KOPT-K1 (cell line): ENCODE measurements around the gene SRP19.
"Not testable (repeated sequence)": the region's sequence is repeated elsewhere in the genome, so short reads cannot be mapped to it uniquely, and the experiment has no call there.

ENCODE experiments used
- H3K27ac ChIP-seq: fragments of 200-600 bp; sonication (generic); 2 replicates; pipeline ENCODE4 v1.5.1; 2016; ENCODE audit warnings: antibody characterized with exemption, mild to moderate bottlenecking, low read depth, low read length; ENCODE audit not compliant: poor library complexity, severe bottlenecking
- H3K36me3 ChIP-seq: fragments of 200-600 bp; sonication (generic); 2 replicates; pipeline ENCODE4 v1.5.1; 2017; ENCODE audit warnings: antibody characterized with exemption, mild to moderate bottlenecking, low read length, moderate library complexity; ENCODE audit not compliant: insufficient read depth
- H3K9me3 ChIP-seq: fragments of 200-600 bp; sonication (generic); 2 replicates; pipeline ENCODE4 v1.5.1; 2017; ENCODE audit warnings: antibody characterized with exemption, low read length, mild to moderate bottlenecking; ENCODE audit not compliant: insufficient read depth, poor library complexity, severe bottlenecking

Gene SRP19

DNA sequence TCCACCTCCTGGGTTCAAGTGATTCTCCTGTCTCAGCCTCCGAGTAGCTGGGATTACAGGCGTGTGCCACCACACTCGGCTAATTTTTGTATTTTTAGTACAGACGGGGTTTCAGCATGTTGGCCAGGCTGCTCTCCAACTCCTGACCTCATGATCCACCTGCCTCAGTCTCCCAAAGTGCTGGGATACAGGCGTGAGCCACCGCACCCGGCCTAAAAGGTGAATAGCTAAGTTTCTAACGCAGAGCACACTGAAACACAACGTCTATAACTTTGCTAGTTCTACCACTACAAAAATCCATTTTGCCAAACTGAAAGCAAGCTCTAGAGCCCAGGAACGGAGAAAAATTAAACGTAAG lies 537 bp upstream of the SRP19 start:
- H3K27ac ChIP-seq: peak overlapping the region; percentile 73
- H3K9me3 ChIP-seq: not testable (repeated sequence)
- peaks cover 32% of the 10 kb centered on the region for H3K36me3 ChIP-seq

DNA sequence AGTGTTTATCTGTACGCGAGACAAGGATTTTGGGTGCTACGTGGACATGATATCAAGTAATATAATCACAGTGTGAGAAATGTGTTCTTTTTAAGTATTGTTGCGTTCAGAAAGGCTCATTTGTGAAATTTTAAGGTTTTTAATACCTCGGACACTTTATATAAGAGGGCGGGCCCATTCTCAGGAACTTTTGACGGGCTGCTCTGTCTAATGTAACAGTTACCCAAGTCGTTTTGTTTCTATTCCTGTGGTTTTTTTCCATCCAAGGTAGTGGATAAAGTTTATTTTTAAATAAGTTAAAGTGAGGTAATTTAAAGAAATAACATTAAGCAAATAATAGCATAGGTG lies 525 bp downstream of the SRP19 start:
- Histone ChIP-seq H3K9me3 (no peaks in the 10 kb centered on the region), H3K36me3 (peaks cover 42% of the 10 kb centered on the region), H3K27ac (peak overlapping the region; percentile 73)

DNA sequence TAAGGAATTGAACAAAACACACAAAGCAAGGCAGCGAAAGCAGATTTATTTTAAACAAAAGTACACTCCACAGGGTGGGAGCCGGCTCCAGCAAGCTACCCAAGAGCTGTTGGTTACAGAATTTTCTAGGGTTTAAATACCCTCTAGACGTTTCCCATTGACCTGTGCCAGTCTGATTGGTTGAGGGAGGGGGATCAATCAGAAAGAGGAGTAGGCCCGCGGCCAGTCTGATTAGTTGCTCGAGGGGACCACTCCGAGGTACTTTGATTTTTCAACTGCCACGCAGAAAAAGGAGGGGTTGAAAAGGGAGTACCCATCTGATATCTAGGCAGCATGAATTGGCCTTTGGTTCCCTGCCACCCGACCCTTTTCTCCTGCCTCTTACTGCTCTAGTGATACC lies 998 bp downstream of the SRP19 start:
- no peaks in the 10 kb centered on the region for H3K9me3 ChIP-seq
- peak overlapping the region; percentile 73 for H3K27ac ChIP-seq
- H3K36me3 ChIP-seq: peaks cover 47% of the 10 kb centered on the region

DNA sequence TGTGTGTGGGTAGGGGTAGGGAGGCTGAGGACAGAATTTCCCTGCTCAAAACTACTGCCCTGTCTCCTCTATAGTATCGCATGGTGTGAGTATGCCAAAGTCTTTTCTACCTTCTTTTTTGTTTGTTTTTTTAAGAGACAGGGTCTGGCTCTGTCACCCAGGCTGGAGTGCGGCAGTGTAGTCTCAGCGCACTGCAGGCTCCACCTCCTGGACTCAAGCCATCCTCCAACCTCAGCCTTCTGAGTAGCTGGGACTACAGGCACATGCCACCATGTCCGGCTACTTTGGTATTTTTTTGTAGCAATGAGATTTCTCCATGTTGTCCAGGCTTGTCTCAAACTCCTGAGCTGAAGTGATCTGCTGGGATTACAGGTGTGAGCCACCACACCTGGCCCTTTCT lies 2.5 kb downstream of the SRP19 start:
- Histone ChIP-seq H3K36me3 (peaks cover 62% of the 10 kb centered on the region), H3K27ac (no peak overlapping the region), H3K9me3 (no peaks in the 10 kb centered on the region)

DNA sequence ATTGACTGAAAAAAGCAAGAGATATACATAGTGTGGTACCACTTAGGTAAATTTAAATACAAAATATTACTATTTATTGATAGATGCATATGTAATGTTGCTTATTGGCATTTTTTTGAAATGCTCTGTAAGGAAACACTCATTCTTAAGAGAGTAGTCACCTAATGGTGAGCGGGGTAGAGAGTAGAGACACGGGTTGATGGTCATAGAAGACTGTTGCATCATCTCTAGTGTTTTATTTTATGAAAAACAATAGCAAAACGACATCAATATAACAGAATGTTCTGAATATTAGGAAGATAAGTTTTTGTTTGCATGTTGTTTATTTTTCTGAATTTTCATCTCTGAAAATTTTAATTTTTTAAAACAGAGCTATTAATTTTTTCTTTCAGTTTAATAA lies 4.0 kb downstream of the SRP19 start:
- H3K27ac ChIP-seq: no peak overlapping the region
- H3K9me3 ChIP-seq: no peaks in the 10 kb centered on the region
- peaks cover 76% of the 10 kb centered on the region for H3K36me3 ChIP-seq

DNA sequence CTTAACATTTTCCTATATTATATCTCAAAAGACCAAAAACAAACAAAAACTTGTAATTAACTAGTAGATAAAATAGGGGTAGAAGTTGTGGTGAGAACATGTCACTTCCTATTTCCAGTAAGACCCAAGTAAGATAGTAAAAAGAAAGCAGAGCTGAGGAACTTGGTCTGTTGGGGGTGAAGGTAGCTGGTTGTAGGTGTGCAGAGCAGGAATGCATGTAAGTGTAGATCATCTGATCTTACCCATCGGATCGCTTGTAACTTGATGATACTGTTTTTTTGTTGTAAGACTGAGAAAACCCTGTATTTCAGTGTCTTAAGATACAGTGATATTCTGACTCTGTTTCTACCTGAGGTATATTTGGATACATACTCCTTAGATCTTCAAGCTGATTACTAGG lies 5.7 kb downstream of the SRP19 start:
- H3K27ac ChIP-seq: no peak overlapping the region
- H3K36me3 ChIP-seq: peaks cover 92% of the 10 kb centered on the region
- no peaks in the 10 kb centered on the region for H3K9me3 ChIP-seq

DNA sequence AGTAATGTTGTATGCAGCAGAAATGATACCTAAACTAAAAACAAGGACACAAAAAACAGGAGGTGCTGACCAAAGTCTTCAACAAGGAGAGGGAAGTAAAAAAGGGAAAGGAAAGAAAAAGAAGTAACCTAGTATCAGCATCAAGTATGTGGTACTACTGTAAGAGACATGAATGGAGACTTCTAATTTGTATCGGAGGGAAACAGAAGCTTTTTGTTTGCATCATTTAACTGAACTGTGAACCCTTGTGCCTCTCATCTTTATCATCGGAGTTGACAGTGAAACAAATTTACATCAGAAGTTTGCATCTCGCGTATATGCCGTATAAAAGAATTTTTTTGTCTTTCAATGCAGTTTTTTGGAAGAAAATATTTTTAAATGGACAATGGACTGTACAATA lies 6.3 kb downstream of the SRP19 start:
- peaks cover 98% of the 10 kb centered on the region for H3K36me3 ChIP-seq
- H3K9me3 ChIP-seq: no peaks in the 10 kb centered on the region
- no peak overlapping the region for H3K27ac ChIP-seq

DNA sequence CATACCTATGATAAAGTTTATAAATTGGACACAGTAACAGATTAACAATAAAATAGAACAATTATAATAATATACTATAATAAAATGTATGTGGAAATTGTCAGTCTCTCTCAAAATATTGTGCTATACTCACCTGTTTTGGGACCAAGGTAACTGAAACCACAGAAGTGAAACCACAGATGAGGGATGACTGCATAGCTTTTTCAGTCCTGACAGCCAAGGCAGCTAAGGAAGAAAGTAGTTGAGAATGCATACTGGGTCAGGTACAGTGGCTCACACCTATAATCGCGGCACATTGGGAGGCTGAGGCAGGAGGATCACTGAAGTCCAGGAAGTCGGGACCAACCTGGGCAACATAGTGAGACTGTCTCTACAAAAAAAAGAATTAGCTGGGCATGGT lies 8.9 kb downstream of the SRP19 start:
- H3K36me3 ChIP-seq: peaks cover 97% of the 10 kb centered on the region
- H3K27ac ChIP-seq: peak overlapping the region; percentile 30
- no peaks in the 10 kb centered on the region for H3K9me3 ChIP-seq

DNA sequence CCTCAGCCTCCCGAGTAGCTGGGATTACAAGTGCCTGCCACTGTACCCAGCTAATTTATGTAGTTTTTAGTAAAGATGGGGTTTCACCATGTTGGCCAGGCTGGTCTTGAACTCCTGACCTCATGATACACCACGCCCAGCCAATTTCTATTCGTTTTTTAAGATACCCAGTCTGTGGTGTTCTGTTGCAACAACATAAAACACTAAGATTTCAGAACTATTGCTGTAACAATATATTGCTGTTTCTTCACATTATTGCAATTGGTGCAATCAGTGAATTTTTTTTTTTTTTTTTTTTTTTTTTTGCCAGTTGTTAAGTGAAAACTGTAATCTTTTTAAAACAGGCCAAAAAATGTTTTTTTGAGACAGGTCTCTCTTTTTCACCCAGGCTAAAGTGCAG lies 9.9 kb downstream of the SRP19 start:
- no peaks in the 10 kb centered on the region for H3K9me3 ChIP-seq
- peaks cover 97% of the 10 kb centered on the region for H3K36me3 ChIP-seq
- no peak overlapping the region for H3K27ac ChIP-seq

DNA sequence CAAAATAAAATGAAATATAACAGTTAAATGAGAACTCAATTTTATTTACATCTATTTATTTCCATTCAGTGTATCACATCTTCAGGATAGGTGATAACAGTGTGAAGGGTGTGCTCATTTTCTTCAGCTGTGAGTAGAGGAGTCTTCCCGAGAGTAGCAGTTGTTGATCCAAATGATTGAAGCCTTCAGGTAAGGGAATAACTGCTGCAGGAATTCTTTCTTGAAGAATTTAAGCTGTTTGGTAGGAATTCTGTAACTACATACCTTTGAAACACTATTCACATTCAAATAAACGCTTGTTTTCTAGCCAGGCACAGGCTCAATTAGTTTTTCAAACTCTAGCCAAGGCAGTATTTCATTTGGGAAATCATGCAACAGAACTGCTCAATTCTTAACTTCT lies 15.3 kb downstream of the SRP19 start:
- no peak overlapping the region for H3K27ac ChIP-seq
- no peaks in the 10 kb centered on the region for H3K9me3 ChIP-seq
- peaks cover 82% of the 10 kb centered on the region for H3K36me3 ChIP-seq

DNA sequence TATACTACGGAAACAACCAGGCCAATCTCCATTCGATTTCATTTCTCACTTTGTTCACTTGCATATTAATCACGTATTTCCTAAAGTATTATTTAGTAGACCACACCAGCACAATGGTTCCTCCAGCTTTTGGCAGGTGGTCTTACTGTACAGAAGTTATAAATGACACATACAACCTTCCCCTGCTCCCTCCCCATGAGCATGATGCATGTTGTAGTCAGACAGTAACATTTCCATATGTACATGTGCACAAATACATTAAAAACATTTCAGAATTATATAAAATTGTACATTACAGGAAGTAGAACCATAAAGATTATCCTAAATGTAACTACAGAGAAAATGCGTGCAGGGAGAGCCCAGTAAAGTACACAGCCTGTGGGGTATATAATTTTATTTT lies 17.0 kb downstream of the SRP19 start:
- Histone ChIP-seq H3K36me3 (peaks cover 83% of the 10 kb centered on the region), H3K9me3 (no peaks in the 10 kb centered on the region), H3K27ac (peak overlapping the region; percentile 30)

DNA sequence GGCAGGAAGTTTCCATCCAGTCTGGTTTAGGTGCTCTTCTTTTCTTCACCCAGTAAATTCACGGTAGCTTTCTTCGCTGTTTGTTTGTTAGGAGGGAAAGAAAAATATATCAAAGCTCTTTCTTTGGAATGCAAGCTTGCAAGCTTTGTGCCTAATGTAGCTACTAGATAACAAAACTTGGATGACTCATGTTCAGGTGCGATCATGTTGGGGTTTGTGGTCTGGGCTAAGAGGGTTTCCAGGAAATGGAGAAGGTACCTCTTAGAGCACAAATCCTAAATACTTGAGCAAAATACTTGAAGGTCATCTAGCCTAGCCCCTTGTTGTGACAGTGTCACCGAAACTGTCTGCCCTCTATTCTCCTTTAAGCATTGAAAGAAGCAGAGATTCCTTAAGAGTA lies 17.7 kb downstream of the SRP19 start:
- H3K27ac ChIP-seq: peak overlapping the region; percentile 30
- H3K36me3 ChIP-seq: peaks cover 84% of the 10 kb centered on the region
- no peaks in the 10 kb centered on the region for H3K9me3 ChIP-seq

DNA sequence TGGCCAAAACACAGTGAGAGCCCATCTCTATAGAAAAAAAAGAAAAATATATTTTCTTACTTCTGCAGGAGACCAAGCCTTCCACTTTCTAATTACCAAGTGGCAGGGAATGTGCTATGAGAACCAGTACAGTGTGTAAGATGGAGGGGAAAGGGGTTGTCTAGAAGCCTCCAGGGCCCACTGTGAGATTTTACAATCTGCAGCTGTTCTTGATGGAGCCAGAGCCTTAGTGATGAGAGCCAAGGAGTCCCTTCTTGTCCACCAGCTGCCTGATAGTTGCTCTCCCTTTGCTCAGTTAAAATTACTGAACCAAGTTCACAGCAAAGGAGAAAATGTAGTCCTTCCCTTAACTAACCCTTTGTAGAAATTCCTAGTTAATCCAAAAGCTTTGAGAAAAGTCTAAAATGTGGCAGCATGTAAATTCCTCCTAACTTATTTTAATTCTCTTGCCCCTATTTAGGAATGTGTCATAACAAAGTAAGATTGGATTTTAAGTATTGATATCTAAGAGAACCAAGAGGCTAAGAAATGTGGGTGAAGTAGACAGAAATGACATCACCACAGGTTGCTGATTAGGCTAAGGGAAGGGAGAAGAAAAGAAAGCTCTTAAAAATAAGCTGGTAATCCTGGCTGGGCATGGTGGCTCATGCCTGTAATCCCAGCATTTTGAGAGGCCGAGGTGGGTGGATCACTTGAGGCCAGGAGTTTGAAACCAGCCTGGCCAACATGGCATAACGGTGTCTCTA lies 19.3 kb downstream of the SRP19 start:
- no peaks in the 10 kb centered on the region for H3K9me3 ChIP-seq
- no peak overlapping the region for H3K27ac ChIP-seq
- peaks cover 84% of the 10 kb centered on the region for H3K36me3 ChIP-seq

DNA sequence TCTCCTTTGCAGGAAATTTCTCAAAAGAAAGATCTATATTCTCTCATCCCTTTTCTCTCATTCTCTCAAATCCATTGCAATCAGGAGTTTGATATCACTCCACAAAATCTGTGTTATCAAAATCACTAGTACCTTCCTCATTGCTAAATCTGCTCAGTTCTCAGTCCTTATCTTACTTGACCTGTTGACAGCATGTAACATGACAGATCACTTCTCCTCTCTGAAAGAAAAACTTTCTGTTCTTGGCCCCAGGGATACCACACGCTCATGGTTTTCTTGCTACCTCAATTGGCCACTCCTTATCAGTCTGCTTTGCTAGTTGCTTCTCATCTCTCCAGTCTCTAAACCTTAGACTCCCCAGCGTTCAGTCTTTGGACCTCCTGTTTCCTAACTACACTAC lies 22.1 kb downstream of the SRP19 start:
- Histone ChIP-seq H3K9me3 (no peaks in the 10 kb centered on the region), H3K27ac (no peak overlapping the region), H3K36me3 (peaks cover 76% of the 10 kb centered on the region)

DNA sequence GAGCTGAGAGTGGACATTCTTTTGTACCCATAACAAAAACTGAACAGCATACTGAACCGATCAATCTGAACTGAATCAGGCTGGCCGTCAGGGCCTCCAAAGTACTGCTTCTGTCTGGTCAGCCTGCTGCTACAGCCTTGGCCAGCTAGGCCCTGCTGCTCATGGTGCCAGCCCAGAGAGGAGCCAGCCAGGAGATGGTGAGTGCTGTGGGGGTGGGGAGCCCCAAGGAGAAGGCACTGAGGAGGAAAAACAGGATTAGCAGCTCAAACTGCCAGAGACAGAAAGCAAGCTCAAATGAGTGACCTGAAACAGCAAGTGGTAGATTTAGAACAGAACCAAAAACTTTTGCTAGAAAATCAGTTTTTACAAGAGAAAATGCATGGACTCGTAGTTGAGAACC lies 23.9 kb downstream of the SRP19 start:
- Histone ChIP-seq H3K9me3 (no peaks in the 10 kb centered on the region), H3K36me3 (peaks cover 82% of the 10 kb centered on the region), H3K27ac (no peak overlapping the region)

DNA sequence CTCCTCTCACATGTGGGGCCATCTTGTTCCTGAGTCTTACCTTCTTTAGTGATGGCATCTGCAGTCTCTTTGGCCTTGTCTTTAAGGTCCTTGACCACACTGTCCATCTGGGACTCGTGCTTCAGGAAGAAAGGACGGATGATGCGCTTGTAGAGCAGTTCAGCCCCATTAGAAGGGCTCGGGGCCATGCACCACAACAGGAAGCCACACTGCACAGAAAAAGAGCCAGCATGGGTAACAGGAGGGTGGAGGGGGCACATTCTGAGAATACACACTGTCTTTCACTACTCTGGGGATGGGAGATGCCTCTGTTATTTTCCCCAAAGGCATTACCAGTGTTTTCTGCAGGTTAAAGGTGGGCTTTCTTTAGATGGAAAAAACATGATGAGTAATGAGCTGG lies 25.9 kb downstream of the SRP19 start:
- no peaks in the 10 kb centered on the region for H3K9me3 ChIP-seq
- H3K36me3 ChIP-seq: peaks cover 71% of the 10 kb centered on the region
- peak overlapping the region; percentile 56 for H3K27ac ChIP-seq
